OCI-LY3 (cell line): ENCODE data around the gene SLC35F2.

Experiments
- H2AFZ ChIP-seq: fragments of 200-600, 300-600 bp; shearing (Covaris generic); 2 replicates; pipeline ENCODE4 v1.6.0; 2014; ENCODE audit warnings: antibody characterized with exemption, low read depth, low read length
- H3K27ac ChIP-seq: fragments of 200-600, 300-600 bp; sonication (generic); 2 replicates; pipeline ENCODE4 v1.5.1; 2014; ENCODE audit warnings: mild to moderate bottlenecking, low read length, moderate library complexity, mixed read lengths
- H3K27me3 ChIP-seq: fragments of 200-600, 300-600 bp; sonication (generic); 2 replicates; pipeline ENCODE4 v1.6.1; 2014; ENCODE audit warnings: low read depth, low read length, mixed read lengths
- H3K36me3 ChIP-seq: fragments of 200-600, 300-600 bp; sonication (generic); replicated peaks from 2 replicates; pipeline ENCODE3; 2014; ENCODE audit warnings: low read depth, low read length, mixed read lengths
- H3K4me1 ChIP-seq: fragments of 300-600, 200-600 bp; sonication (generic); 2 replicates; pipeline ENCODE4 v1.6.1; 2014; ENCODE audit warnings: low read length, mixed read lengths
- H3K4me2 ChIP-seq: fragments of 200-600, 300-600 bp; sonication (generic); 2 replicates; pipeline ENCODE4 v1.6.1; 2014; ENCODE audit warnings: low read length, mixed read lengths
- H3K4me3 ChIP-seq: fragments of 300-600, 200-600 bp; sonication (generic); 2 replicates; pipeline ENCODE4 v1.5.1; 2014; ENCODE audit warnings: antibody characterized with exemption, mild to moderate bottlenecking, low read length, moderate library complexity
- H3K79me2 ChIP-seq: fragments of 300-600, 200-600 bp; shearing (Covaris generic); 2 replicates; pipeline ENCODE4 v1.6.1; 2014; ENCODE audit warnings: mild to moderate bottlenecking, low read length, mixed read lengths
- H3K9ac ChIP-seq: fragments of 300-600, 200-600 bp; shearing (Covaris generic); 2 replicates; pipeline ENCODE4 v1.6.0; 2014; ENCODE audit warnings: mild to moderate bottlenecking, low read length, moderate library complexity
- H3K9me3 ChIP-seq: fragments of 200-600, 300-600 bp; shearing (Covaris generic); 2 replicates; pipeline ENCODE4 v1.6.1; 2014; ENCODE audit warnings: low read length, mixed read lengths; ENCODE audit not compliant: insufficient read depth
- H4K20me1 ChIP-seq: fragments of 200-600, 300-600 bp; sonication (generic); 2 replicates; pipeline ENCODE4 v1.6.1; 2016; ENCODE audit warnings: low read length, mixed read lengths; ENCODE audit not compliant: insufficient read depth
- CTCF ChIP-seq: fragments of 200-600, 300-600 bp; sonication (generic); IDR thresholded peaks from 2 replicates; pipeline ENCODE4 v1.5.1; 2014; ENCODE audit warnings: antibody characterized with exemption, low read length, low read depth
- EZH2phosphoT487 ChIP-seq: fragments of 200-600 bp; shearing (Covaris generic); IDR thresholded peaks from 2 replicates; pipeline ENCODE4 v1.6.1; 2018; ENCODE audit warnings: antibody characterized with exemption, mixed run types, low read depth

Gene SLC35F2

GRCh38 chr11:107821199-107821927 is 37.2 kb downstream of the SLC35F2 start:
- no peak overlapping the region for H3K4me3 ChIP-seq
- peaks cover 20% of the 10 kb centered on the region for H3K4me1 ChIP-seq
- H3K36me3 ChIP-seq: no peaks in the 10 kb centered on the region
- no peak for TF ChIP-seq CTCF
- H3K9me3 ChIP-seq: no peaks in the 10 kb centered on the region
- peaks cover 4% of the 10 kb centered on the region; the same call in 1 of the 2 replicates for H4K20me1 ChIP-seq
- no peaks in the 10 kb centered on the region for H3K27me3 ChIP-seq
- no peak overlapping the region for H3K27ac ChIP-seq
- H3K4me2 ChIP-seq: no peak overlapping the region
- H3K9ac ChIP-seq: no peak overlapping the region
- no peak overlapping the region for H2AFZ ChIP-seq
- peaks cover 94% of the 10 kb centered on the region for H3K79me2 ChIP-seq

- no peak for TF ChIP-seq CTCF
- no peak for TF ChIP-seq EZH2phosphoT487
- H3K27ac ChIP-seq: no peak overlapping the region
- no peak overlapping the region for H3K4me3 ChIP-seq
- H3K9ac ChIP-seq: no peak overlapping the region
- no peak overlapping the region for H2AFZ ChIP-seq
- no peaks in the 10 kb centered on the region for H3K9me3 ChIP-seq
- H3K36me3 ChIP-seq: no peaks in the 10 kb centered on the region
- no peaks in the 10 kb centered on the region for H3K27me3 ChIP-seq
- H3K4me2 ChIP-seq: no peak overlapping the region
- H3K79me2 ChIP-seq: peaks cover 90% of the 10 kb centered on the region
- H4K20me1 ChIP-seq: peaks cover 4% of the 10 kb centered on the region; the same call in 1 of the 2 replicates
- H3K4me1 ChIP-seq: peaks cover 5% of the 10 kb centered on the region
These were observed 39.1 kb downstream of the SLC35F2 start for GRCh38 chr11:107819361-107820014.

- Histone ChIP-seq H3K27ac (no peak overlapping the region), H3K9me3 (no peaks in the 10 kb centered on the region), H4K20me1 (no peaks in the 10 kb centered on the region; the same call in 1 of the 2 replicates), H2AFZ (no peak overlapping the region), H3K9ac (no peak overlapping the region), H3K4me3 (no peak overlapping the region), H3K36me3 (no peaks in the 10 kb centered on the region), H3K4me2 (no peak overlapping the region), H3K27me3 (no peaks in the 10 kb centered on the region), H3K79me2 (peaks cover 83% of the 10 kb centered on the region), H3K4me1 (no peaks in the 10 kb centered on the region)
- TF ChIP-seq CTCF (no peak), EZH2phosphoT487 (no peak)
These were observed 40.1 kb downstream of the SLC35F2 start for GRCh38 chr11:107818491-107818890.

GRCh38 chr11:107816028-107816427 is 42.6 kb downstream of the SLC35F2 start:
- H3K27me3 ChIP-seq: no peaks in the 10 kb centered on the region
- H3K27ac ChIP-seq: no peak overlapping the region
- no peak overlapping the region for H3K9ac ChIP-seq
- peaks cover 9% of the 10 kb centered on the region for H3K36me3 ChIP-seq
- no peak overlapping the region for H3K4me3 ChIP-seq
- no peaks in the 10 kb centered on the region for H3K9me3 ChIP-seq
- H2AFZ ChIP-seq: no peak overlapping the region
- H3K4me1 ChIP-seq: no peaks in the 10 kb centered on the region
- H4K20me1 ChIP-seq: no peaks in the 10 kb centered on the region; the same call in 1 of the 2 replicates
- TF ChIP-seq EZH2phosphoT487: no peak
- no peak for TF ChIP-seq CTCF
- H3K4me2 ChIP-seq: no peak overlapping the region
- peaks cover 59% of the 10 kb centered on the region for H3K79me2 ChIP-seq
